GM12864 (cell line): ENCODE measurements around the gene PLA2G4B.

Experiments
- DNase-seq: peaks from one replicate; pipeline ENCODE4 v3.0.0-alpha.2; 2011; ENCODE audit warnings: low read depth
- H3K4me3 ChIP-seq: 2 replicates; pipeline ENCODE4 v1.5.1; 2011; ENCODE audit warnings: mild to moderate bottlenecking, low read depth, low read length, control low read depth
- TF ChIP-seq, protein P1 (sequence below): IDR thresholded peaks from 2 replicates; pipeline ENCODE4 v1.5.1; 2011; ENCODE audit warnings: low read depth, mild to moderate bottlenecking, moderate library complexity, low read length, control low read depth, inconsistent platforms; ENCODE audit errors: missing control alignments

Gene PLA2G4B

GRCh38 chr15:41842229-41842628 is 3.6 kb downstream of the PLA2G4B start:
- no peak for DNase-seq
- H3K4me3 ChIP-seq: no peak overlapping the region
- TF ChIP-seq, protein P1, sequence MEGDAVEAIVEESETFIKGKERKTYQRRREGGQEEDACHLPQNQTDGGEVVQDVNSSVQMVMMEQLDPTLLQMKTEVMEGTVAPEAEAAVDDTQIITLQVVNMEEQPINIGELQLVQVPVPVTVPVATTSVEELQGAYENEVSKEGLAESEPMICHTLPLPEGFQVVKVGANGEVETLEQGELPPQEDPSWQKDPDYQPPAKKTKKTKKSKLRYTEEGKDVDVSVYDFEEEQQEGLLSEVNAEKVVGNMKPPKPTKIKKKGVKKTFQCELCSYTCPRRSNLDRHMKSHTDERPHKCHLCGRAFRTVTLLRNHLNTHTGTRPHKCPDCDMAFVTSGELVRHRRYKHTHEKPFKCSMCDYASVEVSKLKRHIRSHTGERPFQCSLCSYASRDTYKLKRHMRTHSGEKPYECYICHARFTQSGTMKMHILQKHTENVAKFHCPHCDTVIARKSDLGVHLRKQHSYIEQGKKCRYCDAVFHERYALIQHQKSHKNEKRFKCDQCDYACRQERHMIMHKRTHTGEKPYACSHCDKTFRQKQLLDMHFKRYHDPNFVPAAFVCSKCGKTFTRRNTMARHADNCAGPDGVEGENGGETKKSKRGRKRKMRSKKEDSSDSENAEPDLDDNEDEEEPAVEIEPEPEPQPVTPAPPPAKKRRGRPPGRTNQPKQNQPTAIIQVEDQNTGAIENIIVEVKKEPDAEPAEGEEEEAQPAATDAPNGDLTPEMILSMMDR: no peak

- TF ChIP-seq, protein P1: no peak
- H3K4me3 ChIP-seq: no peak overlapping the region
- no peak for DNase-seq
Measured at GRCh38 chr15:41843571-41843970, 4.9 kb downstream of the PLA2G4B start.

DNA sequence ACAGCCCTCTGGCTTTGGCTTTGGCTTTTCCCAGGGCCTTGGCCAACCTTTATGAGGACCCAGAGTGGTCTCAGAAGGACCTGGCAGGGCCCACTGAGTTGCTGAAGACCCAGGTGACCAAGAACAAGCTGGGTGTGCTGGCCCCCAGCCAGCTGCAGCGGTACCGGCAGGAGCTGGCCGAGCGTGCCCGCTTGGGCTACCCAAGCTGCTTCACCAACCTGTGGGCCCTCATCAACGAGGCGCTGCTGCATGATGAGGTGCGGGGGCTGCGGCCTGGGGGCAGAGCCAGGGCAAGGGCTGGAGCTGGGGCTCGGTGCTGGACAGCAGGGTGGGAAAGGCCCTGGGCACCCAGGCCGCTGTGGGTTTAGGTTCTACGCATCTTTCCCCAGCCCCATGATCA is 6.2 kb downstream of the PLA2G4B start:
- no peak overlapping the region for H3K4me3 ChIP-seq
- DNase-seq: no peak
- TF ChIP-seq, protein P1: no peak

DNA sequence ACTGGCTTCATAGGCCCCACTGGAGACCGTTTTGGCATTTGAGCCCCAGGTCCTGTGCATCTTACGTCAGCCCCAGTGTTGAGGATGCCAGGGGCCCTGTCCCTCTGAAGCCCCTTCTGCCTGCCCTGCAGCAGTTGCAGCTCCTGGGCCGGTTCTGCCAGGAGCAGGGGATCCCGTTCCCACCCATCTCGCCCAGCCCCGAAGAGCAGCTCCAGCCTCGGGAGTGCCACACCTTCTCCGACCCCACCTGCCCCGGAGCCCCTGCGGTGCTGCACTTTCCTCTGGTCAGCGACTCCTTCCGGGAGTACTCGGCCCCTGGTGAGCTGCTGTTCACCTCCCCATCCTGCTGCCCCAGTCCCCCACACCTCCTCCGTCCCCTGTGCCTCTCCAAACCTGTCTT is 8.6 kb downstream of the PLA2G4B start:
- no peak for DNase-seq
- no peak overlapping the region for H3K4me3 ChIP-seq
- TF ChIP-seq, protein P1: no peak

DNA sequence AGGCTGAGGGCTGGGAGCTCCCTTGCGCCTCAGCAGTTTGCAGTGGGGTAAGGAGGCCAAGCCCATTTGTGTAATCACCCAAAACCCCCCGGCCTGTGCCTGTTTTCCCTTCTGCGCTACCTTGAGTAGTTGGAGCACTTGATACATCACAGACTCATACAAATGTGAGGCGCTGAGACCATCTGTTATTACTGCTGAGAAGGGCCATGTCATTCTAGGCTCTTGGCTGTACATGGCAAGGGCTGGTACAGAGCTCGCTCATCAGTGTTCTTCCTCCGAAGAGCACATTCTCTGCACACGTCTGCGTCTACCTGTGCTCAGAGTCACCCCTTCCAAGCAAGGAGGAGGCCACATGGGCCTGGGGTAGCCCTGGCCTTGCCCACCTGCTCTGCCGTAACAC is 9.3 kb downstream of the PLA2G4B start:
- DNase-seq: no peak
- H3K4me3 ChIP-seq: no peak overlapping the region
- TF ChIP-seq, protein P1: no peak

DNA sequence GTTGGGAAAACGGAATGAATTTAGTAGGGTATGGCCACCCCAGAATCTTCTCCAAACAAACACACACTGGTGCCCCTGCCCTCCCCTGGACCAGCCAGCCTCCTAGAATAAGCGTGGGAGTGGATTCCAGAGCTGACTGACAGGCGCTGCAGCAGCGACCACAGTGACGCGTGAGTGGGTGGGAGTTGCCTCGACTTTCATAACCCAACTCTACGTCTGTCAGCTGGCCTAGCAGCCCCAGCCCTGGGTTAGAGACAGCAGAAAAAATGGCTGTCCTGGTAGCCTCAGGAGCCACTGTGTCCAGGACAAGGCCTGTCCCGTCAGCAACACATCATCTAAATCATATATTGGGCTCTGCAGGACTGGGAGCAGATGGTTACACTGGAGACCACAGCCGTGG is 10.0 kb downstream of the PLA2G4B start:
- DNase-seq: no peak
- TF ChIP-seq, protein P1: no peak
- no peak overlapping the region for H3K4me3 ChIP-seq

DNA sequence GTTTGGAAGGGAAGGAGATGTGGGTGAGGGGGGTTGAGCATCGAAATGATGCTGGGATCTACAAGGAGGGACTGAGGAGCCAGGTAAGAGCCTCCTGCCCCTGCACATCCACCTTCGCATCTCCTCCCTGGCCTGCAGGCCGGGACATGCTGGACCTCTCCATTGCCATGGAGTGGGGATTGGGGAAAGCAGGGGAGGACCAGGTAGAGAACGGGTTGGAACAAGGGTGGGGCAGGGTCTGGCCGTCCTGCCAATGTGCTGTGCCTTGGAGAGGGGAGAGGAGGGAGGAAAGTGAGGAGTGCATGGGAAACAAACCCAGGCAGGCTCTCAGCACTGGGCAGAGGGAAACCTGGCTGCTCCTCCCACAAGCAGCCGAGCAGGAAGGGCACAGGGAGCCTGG is 10.6 kb downstream of the PLA2G4B start:
- no peak overlapping the region for H3K4me3 ChIP-seq
- DNase-seq: no peak
- TF ChIP-seq, protein P1: no peak
